GM18909 (cell line): Measurements from ENCODE around the gene VILL.
"Not testable (repeated sequence)": the region's sequence is repeated elsewhere in the genome, so short reads cannot be mapped to it uniquely, and the experiment has no call there.

ENCODE experiments used
- ATAC-seq: cut with Tn5 transposase; IDR thresholded peaks from one replicate; pipeline ENCODE4 v1.9.1; 2021; ENCODE audit warnings: mild to moderate bottlenecking; ENCODE audit not compliant: unreplicated experiment, poor library complexity

The VILL gene

DNA sequence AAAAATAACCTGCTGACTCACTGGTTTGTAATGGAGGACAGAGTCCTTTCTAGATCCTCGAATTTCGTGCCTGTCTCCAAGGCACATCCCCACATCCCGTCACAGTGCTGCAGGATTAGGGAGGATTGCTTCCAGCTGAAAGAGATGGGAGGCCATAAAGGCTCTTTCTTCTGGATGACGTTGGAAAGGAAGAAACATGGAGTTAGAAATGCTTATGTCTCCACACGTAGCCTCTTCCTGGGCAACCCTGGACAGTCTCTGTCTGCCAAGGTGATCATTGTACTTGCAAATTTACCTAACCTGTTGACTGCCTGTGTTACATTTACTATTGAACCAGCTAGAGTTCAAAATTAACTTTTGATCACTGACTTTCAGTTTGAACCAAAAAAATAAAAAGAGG, 27.6 kb upstream of the VILL start:
- ATAC-seq: no peak

DNA sequence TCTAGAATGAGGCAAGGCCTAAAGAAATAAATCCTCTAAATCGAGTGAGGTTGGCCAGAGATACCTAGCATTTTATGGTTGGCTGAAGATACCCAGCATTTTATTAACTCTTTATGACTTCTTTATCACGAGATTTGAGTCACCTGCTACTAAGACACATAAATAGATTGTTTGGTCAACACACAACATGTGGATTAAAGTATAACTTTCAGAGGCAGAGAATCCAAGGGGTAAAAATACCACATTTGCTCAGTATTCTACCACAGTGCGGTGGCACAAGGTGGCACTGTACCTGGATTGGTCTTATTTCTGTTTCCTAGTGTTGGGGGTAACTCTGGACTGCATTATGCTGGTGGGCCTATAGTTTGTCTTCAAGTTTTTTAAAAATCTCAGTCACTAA, 27.0 kb upstream of the VILL start:
- ATAC-seq: no peak

- ATAC-seq: no peak
Measured at GRCh38 chr3:37964146-37964545, 26.4 kb upstream of the VILL start.

DNA sequence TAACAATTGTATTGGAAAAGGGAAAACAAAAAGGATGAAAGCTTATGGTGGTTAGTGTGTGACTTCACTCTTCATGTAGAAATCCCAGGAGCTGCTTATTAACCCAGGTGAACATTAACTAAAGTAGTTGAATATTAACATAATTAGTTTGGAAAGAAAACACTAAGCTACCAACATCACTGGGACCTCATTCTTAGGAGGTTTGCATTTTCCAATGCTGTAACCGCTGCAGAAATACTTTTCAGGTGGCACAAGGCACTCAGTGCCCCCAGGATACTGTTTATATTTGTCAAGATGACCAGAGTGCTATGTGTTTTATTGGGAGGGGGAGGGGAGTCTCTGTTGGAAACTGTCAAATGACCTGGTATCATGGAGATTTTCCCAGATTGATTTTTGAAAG, 25.9 kb upstream of the VILL start:
- ATAC-seq: no peak

- ATAC-seq: peak; percentile 77
Measured at GRCh38 chr3:37967260-37967881, 23.2 kb upstream of the VILL start.

- ATAC-seq: no peak
Measured at GRCh38 chr3:37968199-37968598, 22.4 kb upstream of the VILL start.

GRCh38 chr3:37968813-37969595, 21.6 kb upstream of the VILL start:
- ATAC-seq: no peak

GRCh38 chr3:37969596-37970100, 20.9 kb upstream of the VILL start:
- ATAC-seq: no peak

DNA sequence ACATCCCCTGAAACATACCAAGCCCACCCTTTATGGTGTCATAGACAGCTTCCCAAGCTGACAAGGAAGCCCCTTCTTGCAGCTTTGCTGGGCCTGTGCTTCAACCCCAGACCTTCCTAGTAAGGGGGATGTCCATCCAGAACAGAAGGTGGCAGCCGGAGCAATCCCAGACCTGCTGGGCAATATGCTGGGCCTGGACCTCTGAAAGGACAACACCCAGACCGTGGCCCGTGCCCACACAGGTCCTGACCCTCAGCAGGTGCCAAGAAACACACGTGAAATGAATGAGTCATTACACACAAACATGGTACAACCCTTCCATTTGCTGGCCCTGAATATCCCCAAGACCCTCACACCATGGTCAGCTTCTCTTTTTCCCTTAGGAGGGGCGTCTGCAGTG, 19.8 kb upstream of the VILL start:
- ATAC-seq: no peak

DNA sequence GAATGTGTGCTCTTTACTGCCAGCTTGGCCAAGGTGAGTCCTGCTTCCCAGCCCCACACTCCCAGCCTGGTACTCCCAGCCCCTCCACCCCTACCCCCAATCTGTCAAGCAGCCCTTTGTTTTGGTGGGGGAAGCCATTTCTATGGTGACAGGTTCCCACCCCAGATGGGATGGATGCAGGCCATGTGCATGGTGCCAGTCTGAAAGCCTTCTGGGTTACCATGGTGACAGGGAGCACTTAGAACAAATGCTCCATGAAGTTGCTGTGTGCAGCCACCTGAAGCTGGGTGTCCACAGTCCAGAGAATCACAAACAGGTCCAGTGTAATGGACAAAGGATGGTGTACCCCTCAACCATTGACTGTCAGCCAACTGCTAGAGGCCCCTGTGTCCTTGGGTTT, 19.1 kb upstream of the VILL start:
- no peak for ATAC-seq

DNA sequence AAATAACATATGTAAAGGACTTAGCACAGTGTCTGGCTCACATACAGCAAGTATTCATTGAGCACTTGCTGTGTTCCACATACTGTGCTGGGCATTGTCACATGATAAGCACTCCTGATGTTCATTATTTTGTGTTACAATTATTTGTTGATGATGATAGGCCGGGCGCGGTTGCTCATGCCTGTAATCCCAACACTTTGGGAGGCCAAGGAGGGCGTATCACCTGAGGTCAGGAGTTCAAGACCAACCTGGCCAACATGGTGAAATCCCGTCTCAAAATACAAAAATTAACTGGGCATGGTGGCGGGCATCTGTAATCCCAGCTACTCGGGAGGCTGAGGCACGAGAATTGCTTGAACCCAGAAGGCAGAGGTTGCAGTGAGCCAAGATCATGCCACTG, 18.5 kb upstream of the VILL start:
- not testable (repeated sequence) for ATAC-seq

- no peak for ATAC-seq
Measured at GRCh38 chr3:37973246-37974054, 17.1 kb upstream of the VILL start.

DNA sequence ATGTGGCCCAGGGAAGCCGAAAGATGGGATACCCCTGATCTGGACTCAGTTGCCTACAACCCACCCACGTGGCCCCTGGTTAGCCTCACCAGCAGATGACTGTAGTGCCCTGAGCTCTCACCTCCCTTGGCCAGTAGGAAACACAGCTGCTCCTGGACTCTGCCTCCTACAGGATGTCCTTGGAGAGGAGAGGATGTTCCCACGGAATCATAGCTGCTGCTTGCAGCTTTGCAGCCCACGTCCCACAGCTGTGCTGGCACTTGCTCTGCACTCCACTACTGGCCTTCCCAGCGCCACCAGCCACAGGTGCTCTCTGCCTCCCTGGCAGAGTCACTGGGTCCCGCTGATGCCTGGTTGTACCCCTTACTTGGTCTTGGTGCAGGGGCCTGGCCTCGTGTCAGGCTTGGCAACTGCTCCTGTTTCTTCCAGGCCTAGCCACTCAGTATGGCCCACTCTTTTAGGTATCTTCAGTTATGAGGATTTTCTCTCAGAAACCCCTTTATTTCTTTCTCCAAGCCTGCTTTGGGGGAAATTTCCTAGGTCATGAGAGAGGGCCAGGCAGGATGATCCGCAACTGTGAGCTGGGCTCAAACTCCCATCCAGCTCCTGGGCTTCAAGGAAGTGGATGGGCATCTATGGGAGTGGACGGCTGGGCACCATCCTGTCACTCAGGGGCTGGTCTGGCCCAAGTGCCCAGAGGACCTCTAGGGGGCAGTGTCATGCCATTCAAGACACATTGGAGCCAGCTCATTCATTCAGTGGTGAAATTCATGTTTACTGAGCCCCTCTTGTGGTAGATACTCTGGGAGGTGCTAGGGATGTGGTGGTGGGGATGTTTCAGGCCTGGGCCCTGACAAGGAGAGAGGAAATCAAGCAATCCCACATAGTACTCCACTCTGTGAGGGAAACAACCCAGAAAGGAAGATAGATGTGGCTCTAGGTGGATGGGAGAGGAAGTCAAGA, 16.2 kb upstream of the VILL start:
- peak; percentile 84 for ATAC-seq

- no peak for ATAC-seq
Measured at GRCh38 chr3:37979541-37980461, 10.8 kb upstream of the VILL start.

DNA sequence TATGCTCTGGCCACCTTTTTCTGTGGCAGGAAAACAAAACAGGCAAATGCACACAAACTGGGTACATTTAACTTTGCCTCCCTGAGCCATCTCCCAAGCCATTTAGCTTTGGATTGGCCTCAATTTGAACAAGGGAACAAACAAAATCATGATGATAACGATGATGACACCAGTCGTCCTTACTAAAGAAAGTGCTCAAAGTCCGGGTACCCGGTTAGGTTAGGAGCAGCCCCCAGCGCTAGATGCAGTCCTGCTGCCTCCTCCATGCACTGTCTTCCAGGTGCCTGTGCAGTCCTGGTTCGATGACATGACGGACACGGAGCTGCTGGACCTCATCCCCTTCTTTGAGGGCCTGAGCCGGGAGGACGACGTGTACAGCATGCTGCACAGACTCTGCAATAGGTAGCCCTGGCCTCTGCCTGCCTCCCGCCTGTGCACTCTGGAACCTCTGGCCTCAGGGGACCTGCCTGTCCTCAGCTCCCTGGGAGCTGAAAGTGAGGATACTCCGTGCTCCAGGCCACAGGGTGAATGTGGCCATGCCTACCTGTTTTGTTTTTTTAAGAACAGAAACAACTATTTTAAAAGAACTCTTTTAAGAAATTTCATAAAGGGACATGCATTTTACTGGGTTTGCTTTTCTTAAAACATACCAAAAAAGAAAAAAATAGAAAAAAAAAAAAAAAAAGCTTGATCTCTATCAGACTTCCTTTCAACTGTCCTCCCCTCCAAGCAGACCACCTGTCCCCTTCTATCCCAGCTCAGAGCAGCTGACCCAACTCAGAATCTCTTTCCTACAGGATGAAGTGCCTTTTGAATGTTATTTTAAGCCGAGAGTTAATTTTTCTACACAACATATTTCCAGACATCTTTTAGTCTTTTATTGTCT, 9.9 kb upstream of the VILL start:
- ATAC-seq: no peak

GRCh38 chr3:37981348-37981664, 9.3 kb upstream of the VILL start:
- ATAC-seq: no peak

GRCh38 chr3:37982331-37982730, 8.3 kb upstream of the VILL start:
- ATAC-seq: no peak

DNA sequence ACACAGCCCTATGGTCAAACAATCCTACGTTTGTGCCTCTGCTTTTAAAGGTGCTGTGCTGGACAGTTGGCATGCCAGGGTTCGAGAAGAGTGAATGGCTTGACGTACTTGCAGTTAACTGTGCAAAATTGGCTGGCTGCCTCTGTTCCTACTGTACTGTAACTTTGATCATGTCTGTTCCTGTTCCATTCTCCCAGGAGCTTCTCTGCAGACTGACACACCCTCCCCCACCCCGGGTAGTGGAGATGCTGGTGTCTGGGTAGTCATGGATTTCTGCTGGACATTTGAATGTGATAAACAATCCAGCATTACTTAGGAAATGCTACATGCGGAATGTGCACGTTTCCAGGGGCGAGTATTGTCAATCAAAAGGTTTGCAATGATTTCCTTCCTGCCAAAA, 6.5 kb upstream of the VILL start:
- no peak for ATAC-seq
